Spleen (tissue), 11 donors: ENCODE data around the gene RRAS2. TPM values are rescaled to one million over a fixed set of nuclear protein-coding genes. Genes with fewer than 3 reads are reported as not detected.
"Not testable (repeated sequence)": the region's sequence is repeated elsewhere in the genome, so short reads cannot be mapped to it uniquely, and the experiment has no call there.

ENCODE experiments used
- DNase-seq: peaks from one replicate; pipeline ENCODE4 v3.0.0-alpha.2; 2020
- H3K27ac ChIP-seq, 8 donors: fragments of 200-600 bp; sonication (generic) in 7 of 8; 1 replicate in 4 of 8; 2 replicates in 4 of 8; pipeline versions ENCODE4 v1.5.0 to v1.8.0; 2016 to 2021; ENCODE audit warnings: inconsistent platforms in 4 of 8, mild to moderate bottlenecking in 4 of 8, moderate library complexity in 1 of 8
- H3K27me3 ChIP-seq, 7 donors: fragments of 200-600 bp; sonication (generic) in 6 of 7; replicated peaks in 1 of 7; 1 replicate in 4 of 7; 2 replicates in 3 of 7; pipeline versions ENCODE4 v1.5.0 to v1.8.0; 2016 to 2021; ENCODE audit warnings: inconsistent platforms in 3 of 7, mild to moderate bottlenecking in 1 of 7
- H3K36me3 ChIP-seq, 6 donors: fragments of 200-600 bp; sonication (generic) in 5 of 6; 1 replicate in 4 of 6; 2 replicates in 2 of 6; pipeline versions ENCODE4 v1.5.0 to v1.8.0; 2016 to 2021; ENCODE audit warnings: inconsistent platforms in 2 of 6
- H3K4me1 ChIP-seq, 6 donors: fragments of 200-600 bp; sonication (generic) in 5 of 6; 1 replicate in 3 of 6; 2 replicates in 3 of 6; pipeline versions ENCODE4 v1.5.0 to v1.8.0; 2016 to 2021; ENCODE audit warnings: inconsistent platforms in 3 of 6
- H3K4me3 ChIP-seq, 8 donors: fragments of 200-600 bp; sonication (generic) in 7 of 8; 1 replicate in 4 of 8; 2 replicates in 4 of 8; pipeline versions ENCODE4 v1.5.0 to v1.8.0; 2016 to 2021; ENCODE audit warnings: inconsistent platforms in 4 of 8, mild to moderate bottlenecking in 4 of 8, moderate library complexity in 2 of 8
- H3K9me3 ChIP-seq, 8 donors: fragments of 200-600 bp; sonication (generic) in 7 of 8; 1 replicate in 4 of 8; 2 replicates in 4 of 8; pipeline versions ENCODE4 v1.5.0 to v1.8.0; 2016 to 2021; ENCODE audit warnings: inconsistent platforms in 4 of 8
- POLR2A ChIP-seq, 3 donors: fragments of 450-650 bp; IDR thresholded peaks; one replicate each; pipeline ENCODE4 v1.5.1; 2017; ENCODE audit warnings: antibody characterized with exemption in 3 of 3, mild to moderate bottlenecking in 1 of 3
- POLR2AphosphoS5 ChIP-seq, 3 donors: sonication (generic); formaldehyde crosslinking; IDR thresholded peaks; one replicate each; pipeline ENCODE4 v1.5.1; 2017; ENCODE audit warnings: antibody characterized with exemption in 3 of 3
- WGBS, 5 donors: extraction: QIAGEN DNeasy Blood & Tissue Kit in 3 of 5; methylation state at CpG; one replicate each; pipeline versions ENCODE4 v1.1.5 to v1.1.7; 2013 to 2018; 5-methylcytosine and 5-hydroxymethylcytosine counted together
- intact Hi-C: fragments of 100-400 bp; cut with DNase I; formaldehyde crosslinking; loops from one replicate; pipeline ENCODE4 v1.15.0; 2023; ENCODE audit warnings: low total_unique reads
- polyA plus RNA-seq, 3 donors: library from polyadenylated mRNA; stranded (reverse); fragments of 200-250 nt; gene quantifications; one replicate each; pipeline ENCODE4 v1.2.1, GENCODE V29; 2013
- total RNA-seq, 7 donors: library from RNA; depleted of rRNA in 3 of 7; stranded (reverse); fragments of >200 nt in 3 of 7; fragmentation: NEBNext Ultra II Directional in 4 of 7; extraction: Animal tissue kit (Norgen Biotek cat#: 25700) in 4 of 7; gene quantifications; one replicate each; pipeline versions ENCODE4 v1.1.0 to v1.2.1, GENCODE V29; 2016 to 2021
- TF ChIP-seq, protein P1 (sequence below), 11 experiments: fragments of 200-600 bp in 7 of 11; fragments of 450-650 bp in 4 of 11; sonication (generic) in 4 of 11; IDR thresholded peaks in 8 of 11; conservative IDR thresholded peaks in 3 of 11; 1 replicate in 7 of 11; 2 replicates in 4 of 11; pipeline versions ENCODE4 v1.4.0 to v1.8.0; 2016 to 2021; ENCODE audit warnings: antibody characterized with exemption in 11 of 11, inconsistent platforms in 4 of 11, mild to moderate bottlenecking in 1 of 11
- donor health status: healthy with polysubstance abuse.
- donor health status: DM: no; HTN: no; CAD: no; lungs with moderate emphysema.
- donor health status: DM: no; HTN: no; CAD: no.
- donor health status: Bipolar disorder and iron deficiency.
- donor health status: healthy.
- donor health status: DM: no; HTN: no; CAD: no.
- donor health status: DM: yes; HTN: yes; CAD: no.

The RRAS2 gene
- total and polyA plus RNA-seq, 10 donors, result 23.7 to 45.8 (median 36.9) TPM

DNA sequence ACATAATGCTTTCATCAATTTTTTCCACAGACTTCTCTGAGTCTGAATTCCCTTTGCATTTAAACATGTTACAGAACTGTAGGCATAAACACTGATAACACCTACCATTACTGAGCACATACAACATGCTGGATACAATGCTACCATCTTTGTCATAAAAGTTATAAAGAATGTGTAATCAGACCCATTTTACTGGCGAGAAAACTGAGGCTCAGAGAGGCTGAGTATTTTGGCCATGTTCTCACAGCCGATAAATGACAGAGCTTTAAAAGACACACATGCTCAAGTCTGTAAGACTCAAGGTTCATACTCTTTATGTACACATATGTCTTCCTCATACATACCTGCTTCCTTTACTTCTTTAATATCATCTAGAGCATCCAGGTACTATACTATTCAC lies 2.6 kb downstream of the RRAS2 start:
- Histone ChIP-seq H3K4me3 (peak overlapping the region in 2 of 8 donors; percentile 75 to 80), H3K36me3 (no peaks in the 10 kb centered on the region), H3K27me3 (peaks cover 0 to 24% (median 3%) of the 10 kb centered on the region in 7 donors), H3K27ac (no peak overlapping the region), H3K4me1 (peaks cover 7 to 73% (median 39%) of the 10 kb centered on the region in 6 donors), H3K9me3 (no peaks in the 10 kb centered on the region)
- no peak for TF ChIP-seq POLR2A (IDR thresholded peaks at IDR 0.05)
- no peak for TF ChIP-seq POLR2AphosphoS5 (IDR thresholded peaks at IDR 0.05)
- TF ChIP-seq, protein P1, sequence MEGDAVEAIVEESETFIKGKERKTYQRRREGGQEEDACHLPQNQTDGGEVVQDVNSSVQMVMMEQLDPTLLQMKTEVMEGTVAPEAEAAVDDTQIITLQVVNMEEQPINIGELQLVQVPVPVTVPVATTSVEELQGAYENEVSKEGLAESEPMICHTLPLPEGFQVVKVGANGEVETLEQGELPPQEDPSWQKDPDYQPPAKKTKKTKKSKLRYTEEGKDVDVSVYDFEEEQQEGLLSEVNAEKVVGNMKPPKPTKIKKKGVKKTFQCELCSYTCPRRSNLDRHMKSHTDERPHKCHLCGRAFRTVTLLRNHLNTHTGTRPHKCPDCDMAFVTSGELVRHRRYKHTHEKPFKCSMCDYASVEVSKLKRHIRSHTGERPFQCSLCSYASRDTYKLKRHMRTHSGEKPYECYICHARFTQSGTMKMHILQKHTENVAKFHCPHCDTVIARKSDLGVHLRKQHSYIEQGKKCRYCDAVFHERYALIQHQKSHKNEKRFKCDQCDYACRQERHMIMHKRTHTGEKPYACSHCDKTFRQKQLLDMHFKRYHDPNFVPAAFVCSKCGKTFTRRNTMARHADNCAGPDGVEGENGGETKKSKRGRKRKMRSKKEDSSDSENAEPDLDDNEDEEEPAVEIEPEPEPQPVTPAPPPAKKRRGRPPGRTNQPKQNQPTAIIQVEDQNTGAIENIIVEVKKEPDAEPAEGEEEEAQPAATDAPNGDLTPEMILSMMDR (IDR thresholded peaks at IDR 0.05 in 8 of 11, conservative IDR thresholded peaks at IDR 0.05 in 3 of 11), result no peak
- WGBS, 5 donors, result 93 to 99% (median 96%) methylated on average over 2 of the region's 2 CpGs
- intact Hi-C loops, result no loop called here
- DNase-seq, result no peak

GRCh38 chr11:14354604-14355003 lies 4.4 kb downstream of the RRAS2 start:
- H3K9me3 ChIP-seq, DNase-seq, intact Hi-C loops, H3K4me3 ChIP-seq, H3K27ac ChIP-seq, H3K36me3 ChIP-seq: not testable (repeated sequence)
- 92 to 96% (median 94%) methylated on average over 7 of the region's 7 CpGs for WGBS, 5 donors
- H3K4me1 ChIP-seq, result peaks cover 7 to 79% (median 41%) of the 10 kb centered on the region in 6 donors
- H3K27me3 ChIP-seq, result peaks cover 0 to 19% (median 3%) of the 10 kb centered on the region in 7 donors

DNA sequence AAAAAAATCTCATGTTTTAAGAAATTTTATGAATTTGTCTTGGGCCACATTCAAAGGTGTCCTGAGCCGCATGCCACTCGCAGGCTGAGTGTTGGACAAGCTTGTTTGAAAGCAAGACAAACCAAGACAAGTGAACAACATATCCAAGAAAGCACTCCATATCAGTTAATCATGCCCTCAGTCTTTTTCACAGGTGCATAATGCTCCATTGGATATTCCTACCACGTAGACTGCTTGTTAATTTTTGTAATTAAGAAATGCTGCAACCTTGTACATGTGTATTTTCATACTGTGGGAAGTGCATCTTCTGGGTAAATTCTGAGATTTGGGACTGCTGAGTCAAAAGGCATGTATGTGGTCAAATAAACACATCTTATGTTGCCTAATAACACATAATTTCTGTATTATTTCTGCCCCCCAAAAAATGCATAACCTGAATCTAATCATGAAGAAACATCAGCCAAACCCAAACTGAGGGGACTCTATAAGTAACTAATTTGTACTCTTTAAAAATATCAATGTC lies 8.2 kb downstream of the RRAS2 start:
- no peak for DNase-seq
- peaks cover 0 to 25% (median 11%) of the 10 kb centered on the region in 8 donors for H3K9me3 ChIP-seq
- H3K27ac ChIP-seq, result no peak overlapping the region
- WGBS, 5 donors, result 91 to 97% (median 97%) methylated on average over 3 of the region's 3 CpGs
- TF ChIP-seq, protein P1 (IDR thresholded peaks at IDR 0.05 in 8 of 11, conservative IDR thresholded peaks at IDR 0.05 in 3 of 11), result no peak
- TF ChIP-seq POLR2A (IDR thresholded peaks at IDR 0.05), result no peak
- TF ChIP-seq POLR2AphosphoS5 (IDR thresholded peaks at IDR 0.05), result no peak
- H3K4me1 ChIP-seq, result peaks cover 3 to 55% (median 11%) of the 10 kb centered on the region in 6 donors
- intact Hi-C loops, result no loop called here
- H3K4me3 ChIP-seq, result no peak overlapping the region
- no peaks in the 10 kb centered on the region for H3K27me3 ChIP-seq
- peaks cover 0 to 5% (median 0%) of the 10 kb centered on the region in 6 donors for H3K36me3 ChIP-seq

- no peak for DNase-seq
- WGBS, 5 donors, result 69 to 91% (median 84%) methylated on average over 2 of the region's 2 CpGs
- intact Hi-C loops, result no loop called here
Measured at GRCh38 chr11:14350215-14350614, 8.8 kb downstream of the RRAS2 start.

More at GRCh38 chr11:14350215-14350614, 8.8 kb downstream of the RRAS2 start:
- Histone ChIP-seq H3K27ac (no peak overlapping the region), H3K27me3 (no peaks in the 10 kb centered on the region), H3K9me3 (peaks cover 0 to 27% (median 11%) of the 10 kb centered on the region in 8 donors), H3K4me1 (peaks cover 1 to 55% (median 8%) of the 10 kb centered on the region in 6 donors), H3K36me3 (peaks cover 0 to 5% (median 0%) of the 10 kb centered on the region in 6 donors), H3K4me3 (no peak overlapping the region)
- TF ChIP-seq, protein P1 (IDR thresholded peaks at IDR 0.05 in 8 of 11, conservative IDR thresholded peaks at IDR 0.05 in 3 of 11), result no peak
- TF ChIP-seq POLR2AphosphoS5 (IDR thresholded peaks at IDR 0.05), result no peak
- no peak for TF ChIP-seq POLR2A (IDR thresholded peaks at IDR 0.05)
